HL-60 (cell line): Measurements from ENCODE around the gene PPP1R13L.

Source experiments
- CTCF ChIP-seq: IDR thresholded peaks from one replicate; pipeline ENCODE4 v1.5.1; 2011; ENCODE audit warnings: low read length, control low read depth, inconsistent platforms; ENCODE audit not compliant: insufficient read depth
- POLR2AphosphoS5 ChIP-seq: IDR thresholded peaks from 2 replicates; pipeline ENCODE4 v1.6.1; 2012; ENCODE audit warnings: low read depth
- REST ChIP-seq: IDR thresholded peaks from 2 replicates; pipeline ENCODE4 v1.6.1; 2012; ENCODE audit warnings: low read depth; ENCODE audit not compliant: insufficient replicate concordance
- SPI1 ChIP-seq: IDR thresholded peaks from 2 replicates; pipeline ENCODE4 v1.6.1; 2012; ENCODE audit warnings: low read depth, mild to moderate bottlenecking, borderline replicate concordance

GRCh38 chr19:45340899-45341453, 63.9 kb downstream of the PPP1R13L start:
- TF ChIP-seq POLR2AphosphoS5 = no peak
- no peak for TF ChIP-seq CTCF
- TF ChIP-seq REST = no peak
- no peak for TF ChIP-seq SPI1
